Myometrial cell (primary cell): ENCODE measurements around the gene C11orf54. TPM values are rescaled to one million over a fixed set of nuclear protein-coding genes. Genes with fewer than 3 reads are reported as not detected.

Experiments used
- total RNA-seq: library from RNA; depleted of rRNA; stranded (reverse); fragments of >200 nt; gene quantifications from 2 replicates; pipeline ENCODE4 v1.2.3, GENCODE V29; 2015

C11orf54 gene
- 13.0 and 16.1 TPM in 2 replicates for total RNA-seq

GRCh38 chr11:93741094-93741881 is at the start of gene C11orf54, which contains the start of gene TAF1D:
TSS of gene C11orf54 (plus strand) at chr11:93741672. CDS start at chr11:93747394, 5,722 bp downstream.
TSS of gene TAF1D (minus strand) at chr11:93741495. CDS start at chr11:93739304, 2,191 bp downstream.

DNA sequence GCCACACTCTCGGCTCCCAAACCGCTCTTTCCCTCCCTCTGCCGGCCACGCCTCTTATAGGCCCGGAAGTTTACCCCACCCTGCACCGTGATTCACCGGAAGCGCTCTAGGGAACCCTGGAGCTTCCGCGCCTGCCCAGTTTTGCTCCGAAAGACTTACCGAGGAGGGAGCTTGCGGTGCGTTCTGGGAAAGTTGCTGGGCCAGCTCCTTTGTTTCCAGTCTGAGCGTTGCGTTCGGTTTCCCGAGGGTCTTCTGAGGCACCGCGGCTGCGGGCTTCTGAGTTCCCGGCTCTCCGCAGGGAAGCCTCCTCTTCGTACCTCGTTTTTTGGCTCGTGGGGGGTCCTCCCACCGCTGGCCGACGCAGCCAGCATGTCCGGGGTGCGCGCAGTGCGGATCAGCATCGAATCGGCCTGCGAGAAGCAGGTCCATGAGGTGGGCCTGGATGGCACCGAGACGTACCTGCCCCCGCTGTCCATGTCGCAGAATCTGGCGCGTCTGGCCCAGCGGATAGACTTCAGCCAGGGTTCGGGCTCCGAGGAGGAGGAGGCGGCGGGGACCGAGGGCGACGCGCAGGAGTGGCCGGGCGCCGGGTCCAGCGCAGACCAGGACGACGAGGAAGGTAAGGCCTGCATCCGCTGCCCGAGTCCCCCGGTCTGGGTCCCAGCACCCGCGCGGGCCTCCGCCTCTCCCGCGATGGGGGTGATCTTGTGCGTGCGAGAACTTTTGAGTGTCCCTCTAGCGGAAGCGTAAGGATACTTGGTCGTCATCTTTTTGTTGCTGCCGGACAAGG is 42.9 kb downstream of the C11orf54 start, which contains the start of gene MED17:
TSS of gene MED17 (plus strand) at position 138 of the 790 bp plus-strand sequence. CDS start at position 370, 232 bp downstream.

Other genes with a start within 250 kb of the C11orf54 start
- gene SMCO4, start 198.3 kb upstream of the C11orf54 start, total RNA-seq: 2.9 and 9.7 TPM in 2 replicates
- gene CEP295, start 80.0 kb upstream of the C11orf54 start, total RNA-seq: 8.3 and 15.0 TPM in 2 replicates
- gene TAF1D, start 177 bp upstream of the C11orf54 start, total RNA-seq: 91.4 and 123 TPM in 2 replicates
- 22.5 and 32.4 TPM in 2 replicates for gene MED17, start 42.6 kb downstream of the C11orf54 start, total RNA-seq
- 0.29 TPM in 1 of 2 replicates, not detected in the other for gene VSTM5, start 108.9 kb downstream of the C11orf54 start, total RNA-seq